AG04450 (cell line): Measurements from ENCODE around the gene CDC6. TPM values are rescaled to one million over a fixed set of nuclear protein-coding genes. Genes with fewer than 3 reads are reported as not detected.

Source experiments
- CTCF ChIA-PET: fragments of 300-600, 350-600 bp; formaldehyde crosslinking; extraction: SDS; loops from one replicate; lab custom pipeline; 2022; ENCODE audit warnings: antibody characterized with exemption, inconsistent platforms; lab: Charles Lee
- POLR2A ChIA-PET: fragments of 350-600 bp; formaldehyde crosslinking; extraction: SDS; loops from one replicate; lab custom pipeline; 2021; ENCODE audit warnings: antibody characterized with exemption, inconsistent platforms; lab: Yijun Ruan, JAX
- DNase-seq: peaks from one replicate; pipeline ENCODE4 v3.0.0-alpha.2; 2011; ENCODE audit warnings: low read depth, low spot score
- H3K27ac ChIP-seq: one replicate; pipeline ENCODE4 v1.5.1; 2012; ENCODE audit warnings: low read depth, low read length, control low read depth
- H3K27me3 ChIP-seq: one replicate; pipeline ENCODE4 v1.6.0; 2012; ENCODE audit warnings: low read length; ENCODE audit not compliant: control insufficient read depth, insufficient read depth
- H3K4me3 ChIP-seq: 2 replicates; pipeline ENCODE4 v1.5.1; 2011; ENCODE audit warnings: mild to moderate bottlenecking, low read depth, low read length, control low read depth
- H3K9me3 ChIP-seq: 2 replicates; pipeline ENCODE4 v1.5.1; 2012; ENCODE audit warnings: low read length; ENCODE audit not compliant: control insufficient read depth, insufficient read depth
- CTCF ChIP-seq: IDR thresholded peaks from 2 replicates; pipeline ENCODE4 v1.5.1; 2011; ENCODE audit warnings: low read depth, low read length, control low read depth, inconsistent platforms
- polyA plus RNA-seq: library from polyadenylated mRNA; depleted of rRNA; stranded (reverse); fragments of >200 nt; gene quantifications from 2 replicates; pipeline ENCODE4 v1.2.3, GENCODE V29; 2011

CDC6 gene
- polyA plus RNA-seq, 1 experiment: 8.6 TPM

- CTCF ChIA-PET: interaction anchor here (0.5 to 4.7 kb wide), 6 partner anchors 12 to 117 kb away, joined by 3 to 99 read pairs (median 8); no protein-coding TSS in a partner anchor
- no peak overlapping the region for H3K27ac ChIP-seq
- no peak for TF ChIP-seq CTCF
- H3K4me3 ChIP-seq: no peak overlapping the region
- peaks cover 2% of the 10 kb centered on the region; the same call in 1 of the 2 replicates for H3K9me3 ChIP-seq
- POLR2A ChIA-PET: interaction anchor here (1.6 to 2.0 kb wide), 3 partner anchors 8 to 23 kb away, joined by 6 to 10 read pairs (median 7); partner anchors contain the start of gene RARA
- DNase-seq: no peak
- no peaks in the 10 kb centered on the region for H3K27me3 ChIP-seq
Measured at GRCh38 chr17:40315678-40316570, 28.2 kb downstream of the CDC6 start.

GRCh38 chr17:40316571-40317344, 29.1 kb downstream of the CDC6 start:
- Histone ChIP-seq H3K9me3 (peaks cover 2% of the 10 kb centered on the region; the same call in 1 of the 2 replicates), H3K4me3 (peak overlapping the region; percentile 27), H3K27me3 (no peaks in the 10 kb centered on the region), H3K27ac (peak overlapping the region; percentile 82)
- POLR2A ChIA-PET: interaction anchor here (0.6 to 2.0 kb wide), 5 partner anchors 9 to 39 kb away, joined by 6 to 10 read pairs (median 7); partner anchors contain the start of gene RARA
- peak; percentile 47 for DNase-seq
- CTCF ChIA-PET: interaction anchor here (0.5 to 4.7 kb wide), 24 partner anchors 13 to 891 kb away, joined by 3 to 99 read pairs (median 4); partner anchors contain the start of gene WIPF2
- TF ChIP-seq CTCF: no peak

GRCh38 chr17:40317345-40317873, 29.7 kb downstream of the CDC6 start:
- peaks cover 2% of the 10 kb centered on the region; the same call in 1 of the 2 replicates for H3K9me3 ChIP-seq
- CTCF ChIA-PET: interaction anchor here (0.5 to 4.7 kb wide), 24 partner anchors 14 to 997 kb away, joined by 3 to 99 read pairs (median 4); partner anchors contain the start of gene WIPF2
- peak overlapping the region; percentile 56 for H3K4me3 ChIP-seq
- peak overlapping the region; percentile 82 for H3K27ac ChIP-seq
- no peak for DNase-seq
- peak; percentile 76 for TF ChIP-seq CTCF
- POLR2A ChIA-PET: interaction anchor here (0.6 to 2.0 kb wide), 5 partner anchors 9 to 39 kb away, joined by 6 to 10 read pairs (median 7); partner anchors contain the start of gene RARA
- H3K27me3 ChIP-seq: no peaks in the 10 kb centered on the region

GRCh38 chr17:40317880-40318829, 30.5 kb downstream of the CDC6 start:
- peak overlapping the region; percentile 82 for H3K4me3 ChIP-seq
- H3K27ac ChIP-seq: peak overlapping the region; percentile 78
- no peak for TF ChIP-seq CTCF
- H3K9me3 ChIP-seq: peaks cover 2% of the 10 kb centered on the region; the same call in 1 of the 2 replicates
- CTCF ChIA-PET: interaction anchor here (0.6 to 4.7 kb wide), 16 partner anchors 13 to 996 kb away, joined by 3 to 99 read pairs (median 4); partner anchors contain the start of gene WIPF2
- peak; percentile 90 for DNase-seq
- H3K27me3 ChIP-seq: no peaks in the 10 kb centered on the region
- POLR2A ChIA-PET: interaction anchor here (0.7 to 2.0 kb wide), 4 partner anchors 10 to 154 kb away, joined by 3 to 10 read pairs (median 6); partner anchors contain the start of gene RARA
